ENCODE data around the gene ATP11B. TPM values are rescaled to one million over a fixed set of nuclear protein-coding genes. Genes with fewer than 3 reads are reported as not detected.

Gene ATP11B
- total RNA-seq, 2 experiments from 2014 or later: 55.6 to 87.9 TPM

DNA sequence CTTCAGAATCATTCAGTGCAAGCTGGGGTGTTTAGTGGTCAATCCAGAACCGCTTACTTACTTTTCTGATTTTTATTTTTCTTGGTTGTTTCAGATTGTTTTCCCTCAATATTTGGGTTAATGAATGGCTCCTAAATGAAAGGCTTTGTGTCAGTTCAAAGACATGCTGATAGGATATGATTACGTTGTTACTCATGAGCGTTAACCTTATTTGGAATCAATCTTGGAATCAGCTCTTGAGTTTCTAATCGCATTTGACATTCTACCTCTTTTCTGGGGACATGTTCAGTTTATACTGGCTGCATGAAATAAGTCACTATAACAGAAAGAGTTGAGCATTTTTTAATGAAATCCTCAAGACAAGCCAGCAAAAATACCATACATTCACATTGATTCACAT lies 50.2 kb downstream of the ATP11B start:
- no peaks in the 10 kb centered on the region for H4K20me1 ChIP-seq (ENCODE audit: insufficient read depth, low read length)
- H2AFZ ChIP-seq (ENCODE audit: low read length): no peak overlapping the region
- no TSS peak for BruUV-seq (replicated peaks)
- no peaks in the 10 kb centered on the region for H3K79me2 ChIP-seq (ENCODE audit: insufficient read depth, low read depth, low read length)
- H3K4me1 ChIP-seq (ENCODE audit: insufficient read depth, low read length, poor library complexity, severe bottlenecking): no peaks in the 10 kb centered on the region
- H3K9me3 ChIP-seq (ENCODE audit: low read length): no peaks in the 10 kb centered on the region
- CTCF ChIA-PET (ENCODE audit: unreplicated experiment): interaction anchor here (0.5 kb wide), 1 partner anchor 102 kb away, joined by 3 read pairs; no protein-coding TSS in a partner anchor
- H3K9me2 ChIP-seq (ENCODE audit: insufficient read depth, low read length): no peaks in the 10 kb centered on the region
- POLR2A ChIA-PET: interaction anchor here (0.6 to 0.7 kb wide), 2 partner anchors 16 to 949 kb away, joined by 3 read pairs; no protein-coding TSS in a partner anchor
- no peak overlapping the region for H3K27ac ChIP-seq (ENCODE audit: low read depth, low read length, poor library complexity, severe bottlenecking)
- DNase-seq (ENCODE audit: low spot score): no peak
- intact Hi-C loops (cut with micrococcal nuclease; ENCODE audit: unreplicated experiment): no loop called here
- TF ChIP-seq CTCF (conservative IDR thresholded peaks at IDR 0.05; ENCODE audit: low read length): no peak
- TF ChIP-seq EZH2phosphoT487 (IDR thresholded peaks at IDR 0.05; ENCODE audit: borderline replicate concordance, low read depth, low read length): no peak
- peaks cover 65% of the 10 kb centered on the region for H3K36me3 ChIP-seq (ENCODE audit: insufficient read depth, low read length)
- H3K4me2 ChIP-seq (ENCODE audit: low read length): no peak overlapping the region
- no peak overlapping the region for H3K4me3 ChIP-seq (ENCODE audit: low read depth, low read length, poor library complexity, severe bottlenecking)

DNA sequence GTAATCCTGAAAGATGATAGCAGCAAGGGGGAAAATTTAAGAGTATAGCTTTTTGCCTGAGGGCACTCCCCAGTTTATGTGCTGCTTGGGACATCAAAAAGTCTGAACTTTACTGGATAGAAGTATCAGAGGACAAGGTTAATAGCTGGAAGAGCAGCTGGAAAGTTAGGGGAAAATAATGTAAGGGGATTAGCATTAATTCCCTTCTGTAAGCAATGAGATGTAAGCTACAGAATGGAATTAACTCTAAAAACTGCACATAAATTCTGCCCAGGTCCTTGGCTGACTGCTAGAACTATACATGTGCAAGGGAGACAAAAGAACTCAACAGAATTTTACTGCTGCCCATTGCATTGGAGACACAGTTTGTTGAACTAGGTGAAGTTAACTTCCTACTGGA lies 55.6 kb downstream of the ATP11B start:
- CTCF ChIA-PET (ENCODE audit: unreplicated experiment): no interaction called here
- H3K36me3 ChIP-seq (ENCODE audit: insufficient read depth, low read length): peaks cover 79% of the 10 kb centered on the region
- POLR2A ChIA-PET: interaction anchor here (0.6 kb wide), 1 partner anchor 183 kb away, joined by 3 read pairs; no protein-coding TSS in a partner anchor
- TF ChIP-seq CTCF (conservative IDR thresholded peaks at IDR 0.05; ENCODE audit: low read length) (no peak), EZH2phosphoT487 (IDR thresholded peaks at IDR 0.05; ENCODE audit: borderline replicate concordance, low read depth, low read length) (no peak)
- no peaks in the 10 kb centered on the region for H4K20me1 ChIP-seq (ENCODE audit: insufficient read depth, low read length)
- no peak overlapping the region for H3K27ac ChIP-seq (ENCODE audit: low read depth, low read length, poor library complexity, severe bottlenecking)
- no peak overlapping the region for H2AFZ ChIP-seq (ENCODE audit: low read length)
- BruUV-seq (replicated peaks): no TSS peak
- intact Hi-C loops (cut with micrococcal nuclease; ENCODE audit: unreplicated experiment): no loop called here
- H3K4me1 ChIP-seq (ENCODE audit: insufficient read depth, low read length, poor library complexity, severe bottlenecking): no peaks in the 10 kb centered on the region
- DNase-seq (ENCODE audit: low spot score): no peak
- H3K4me2 ChIP-seq (ENCODE audit: low read length): no peak overlapping the region
- H3K9me2 ChIP-seq (ENCODE audit: insufficient read depth, low read length): no peaks in the 10 kb centered on the region
- no peaks in the 10 kb centered on the region for H3K79me2 ChIP-seq (ENCODE audit: insufficient read depth, low read depth, low read length)
- no peak overlapping the region for H3K4me3 ChIP-seq (ENCODE audit: low read depth, low read length, poor library complexity, severe bottlenecking)
- no peaks in the 10 kb centered on the region for H3K9me3 ChIP-seq (ENCODE audit: low read length)

GRCh38 chr3:182855076-182855475 lies 61.8 kb downstream of the ATP11B start:
- no peaks in the 10 kb centered on the region for H3K9me2 ChIP-seq (ENCODE audit: insufficient read depth, low read length)
- POLR2A ChIA-PET: interaction anchor here (0.5 to 0.6 kb wide), 2 partner anchors 34 to 979 kb away, joined by 3 read pairs; no protein-coding TSS in a partner anchor
- H3K4me1 ChIP-seq (ENCODE audit: insufficient read depth, low read length, poor library complexity, severe bottlenecking): no peaks in the 10 kb centered on the region
- DNase-seq (ENCODE audit: low spot score): no peak
- H3K4me2 ChIP-seq (ENCODE audit: low read length): no peak overlapping the region
- H3K27ac ChIP-seq (ENCODE audit: low read depth, low read length, poor library complexity, severe bottlenecking): no peak overlapping the region
- no peaks in the 10 kb centered on the region for H3K79me2 ChIP-seq (ENCODE audit: insufficient read depth, low read depth, low read length)
- CTCF ChIA-PET (ENCODE audit: unreplicated experiment): no interaction called here
- TF ChIP-seq CTCF (conservative IDR thresholded peaks at IDR 0.05; ENCODE audit: low read length) (no peak), EZH2phosphoT487 (IDR thresholded peaks at IDR 0.05; ENCODE audit: borderline replicate concordance, low read depth, low read length) (no peak)
- intact Hi-C loops (cut with micrococcal nuclease; ENCODE audit: unreplicated experiment): no loop called here
- H3K9me3 ChIP-seq (ENCODE audit: low read length): no peaks in the 10 kb centered on the region
- no peaks in the 10 kb centered on the region for H4K20me1 ChIP-seq (ENCODE audit: insufficient read depth, low read length)
- no TSS peak for BruUV-seq (replicated peaks)
- peaks cover 74% of the 10 kb centered on the region for H3K36me3 ChIP-seq (ENCODE audit: insufficient read depth, low read length)
- H2AFZ ChIP-seq (ENCODE audit: low read length): no peak overlapping the region
- no peak overlapping the region for H3K4me3 ChIP-seq (ENCODE audit: low read depth, low read length, poor library complexity, severe bottlenecking)

Data from OCI-LY7 (cell line).